ENCODE results near the gene SGTA.

Gene SGTA

GRCh38 chr19:2809387-2810140 is 26.5 kb upstream of the SGTA start:
- no peak for DNase-seq

- DNase-seq, result no peak
These were observed 25.3 kb upstream of the SGTA start for GRCh38 chr19:2808129-2808941.

GRCh38 chr19:2807379-2808128 is 24.5 kb upstream of the SGTA start:
- DNase-seq, result no peak

GRCh38 chr19:2806736-2807378 is 23.8 kb upstream of the SGTA start:
- DNase-seq, result no peak

GRCh38 chr19:2805991-2806649 is 23.0 kb upstream of the SGTA start:
- no peak for DNase-seq

- DNase-seq, result no peak
These were observed 22.3 kb upstream of the SGTA start for GRCh38 chr19:2805261-2805900.

- DNase-seq, result no peak
These were observed 21.3 kb upstream of the SGTA start for GRCh38 chr19:2804156-2805004.

GRCh38 chr19:2803486-2804155 is 20.5 kb upstream of the SGTA start:
- DNase-seq, result no peak

GRCh38 chr19:2802826-2803225 is 19.8 kb upstream of the SGTA start:
- no peak for DNase-seq

- no peak for DNase-seq
These were observed 17.4 kb upstream of the SGTA start for GRCh38 chr19:2800506-2800905.

- DNase-seq, result no peak
These were observed 16.4 kb upstream of the SGTA start for GRCh38 chr19:2799273-2800020.

- no peak for DNase-seq
These were observed 15.7 kb upstream of the SGTA start for GRCh38 chr19:2798733-2799132.

GRCh38 chr19:2798158-2798685 is 15.1 kb upstream of the SGTA start:
- no peak for DNase-seq

- no peak for DNase-seq
These were observed 14.2 kb upstream of the SGTA start for GRCh38 chr19:2797280-2797679.

GRCh38 chr19:2796659-2797266 is 13.7 kb upstream of the SGTA start:
- DNase-seq, result no peak

GRCh38 chr19:2795827-2796658 is 13.0 kb upstream of the SGTA start:
- no peak for DNase-seq

- no peak for DNase-seq
These were observed 10.5 kb upstream of the SGTA start for GRCh38 chr19:2793577-2793976.

GRCh38 chr19:2793126-2793525 is 10.1 kb upstream of the SGTA start:
- no peak for DNase-seq

Data from midbrain (tissue), 1 donor.